SU-DHL-6 (cell line): ENCODE results near the gene CCDC86.

Experiments used
- H2AFZ ChIP-seq: fragments of 200-600 bp; sonication (generic); 2 replicates; pipeline ENCODE4 v1.6.1; 2014; ENCODE audit warnings: low read depth, mild to moderate bottlenecking, moderate library complexity, mixed read lengths, antibody characterized with exemption, low read length; ENCODE audit not compliant: severe bottlenecking
- H3F3A ChIP-seq: fragments of 200-600 bp; shearing (Covaris generic); 2 replicates; pipeline ENCODE4 v1.6.0; 2016; ENCODE audit warnings: antibody characterized with exemption, mild to moderate bottlenecking; ENCODE audit not compliant: insufficient read depth
- H3K27ac ChIP-seq: fragments of 200-600 bp; sonication (generic); 2 replicates; pipeline ENCODE4 v1.5.1; 2016; ENCODE audit warnings: low read depth, mild to moderate bottlenecking, low read length, moderate library complexity, mixed read lengths
- H3K27me3 ChIP-seq: fragments of 200-600 bp; sonication (generic), shearing (Covaris generic); 2 replicates; pipeline ENCODE4 v1.6.0; 2014; ENCODE audit warnings: mild to moderate bottlenecking, low read length
- H3K36me3 ChIP-seq: fragments of 200-600 bp; sonication (generic); 2 replicates; pipeline ENCODE4 v1.6.1; 2014; ENCODE audit warnings: mild to moderate bottlenecking, low read length, mixed read lengths
- H3K4me2 ChIP-seq: fragments of 300-600, 200-600 bp; shearing (Covaris generic), sonication (generic); 2 replicates; pipeline ENCODE4 v1.6.0; 2014; ENCODE audit warnings: low read length, low read depth, mild to moderate bottlenecking; ENCODE audit not compliant: poor library complexity, severe bottlenecking
- H3K4me3 ChIP-seq: fragments of 200-600 bp; sonication (generic); 2 replicates; pipeline ENCODE4 v1.5.1; 2014; ENCODE audit warnings: antibody characterized with exemption, low read length, mild to moderate bottlenecking, mixed read lengths; ENCODE audit not compliant: insufficient read depth, poor library complexity, severe bottlenecking
- H3K79me2 ChIP-seq: fragments of 200-600 bp; sonication (generic); 2 replicates; pipeline ENCODE4 v1.6.1; 2014; ENCODE audit warnings: mild to moderate bottlenecking, low read length, moderate library complexity; ENCODE audit not compliant: insufficient read depth
- H3K9ac ChIP-seq: fragments of 200-600 bp; sonication (generic); 2 replicates; pipeline ENCODE4 v1.7.0; 2014; ENCODE audit warnings: mild to moderate bottlenecking, low read length
- H3K9me2 ChIP-seq: fragments of 200-600 bp; sonication (generic); replicated peaks from 2 replicates; pipeline ENCODE4 v1.6.1; 2014; ENCODE audit warnings: low read length; ENCODE audit not compliant: insufficient read depth
- H3K9me3 ChIP-seq: fragments of 200-600 bp; sonication (generic); 2 replicates; pipeline ENCODE4 v1.6.1; 2014; ENCODE audit warnings: low read length, mixed read lengths; ENCODE audit not compliant: insufficient read depth
- H4K20me1 ChIP-seq: fragments of 200-600 bp; sonication (generic); 2 replicates; pipeline ENCODE4 v1.6.1; 2014; ENCODE audit warnings: low read depth, mild to moderate bottlenecking, antibody characterized with exemption, low read length, moderate library complexity, mixed read lengths
- CTCF ChIP-seq: fragments of 200-600 bp; sonication (generic); IDR thresholded peaks from one replicate; pipeline ENCODE4 v1.5.1; 2017; ENCODE audit warnings: antibody characterized with exemption, mild to moderate bottlenecking, low read length, moderate library complexity; ENCODE audit not compliant: insufficient read depth, poor library complexity, severe bottlenecking
- EZH2phosphoT487 ChIP-seq: fragments of 200-600 bp; sonication (generic), shearing (Covaris generic); conservative IDR thresholded peaks from 2 replicates; pipeline ENCODE4 v1.6.1; 2018; ENCODE audit warnings: mild to moderate bottlenecking, antibody characterized with exemption, low read length, moderate library complexity, mixed read lengths

CCDC86 gene

GRCh38 chr11:60870276-60870675 is 28.4 kb downstream of the CCDC86 start:
- H3K9ac ChIP-seq: no peak overlapping the region
- no peak overlapping the region for H3K4me2 ChIP-seq
- TF ChIP-seq CTCF: no peak
- no peak for TF ChIP-seq EZH2phosphoT487
- H3K27ac ChIP-seq: no peak overlapping the region
- H3K9me2 ChIP-seq: no peaks in the 10 kb centered on the region
- no peak overlapping the region for H2AFZ ChIP-seq
- no peak overlapping the region for H3K4me3 ChIP-seq
- no peaks in the 10 kb centered on the region for H3K36me3 ChIP-seq
- H3K27me3 ChIP-seq: no peaks in the 10 kb centered on the region
- no peaks in the 10 kb centered on the region for H3K79me2 ChIP-seq
- no peaks in the 10 kb centered on the region for H3F3A ChIP-seq
- H4K20me1 ChIP-seq: no peaks in the 10 kb centered on the region
- no peaks in the 10 kb centered on the region for H3K9me3 ChIP-seq

- H3F3A ChIP-seq: no peaks in the 10 kb centered on the region
- H3K4me3 ChIP-seq: no peak overlapping the region
- no peak overlapping the region for H2AFZ ChIP-seq
- no peak for TF ChIP-seq EZH2phosphoT487
- no peak overlapping the region for H3K4me2 ChIP-seq
- H3K9ac ChIP-seq: no peak overlapping the region
- no peaks in the 10 kb centered on the region for H3K79me2 ChIP-seq
- no peak overlapping the region for H3K27ac ChIP-seq
- H3K27me3 ChIP-seq: no peaks in the 10 kb centered on the region
- H3K9me3 ChIP-seq: no peaks in the 10 kb centered on the region
- H3K9me2 ChIP-seq: no peaks in the 10 kb centered on the region
- no peaks in the 10 kb centered on the region for H3K36me3 ChIP-seq
- no peaks in the 10 kb centered on the region for H4K20me1 ChIP-seq
Observed at GRCh38 chr11:60870733-60871377, 28.9 kb downstream of the CCDC86 start.

- no peaks in the 10 kb centered on the region for H3K9me3 ChIP-seq
- H3K27ac ChIP-seq: no peak overlapping the region
- H3K9ac ChIP-seq: no peak overlapping the region
- no peak overlapping the region for H3K4me2 ChIP-seq
- H3K79me2 ChIP-seq: no peaks in the 10 kb centered on the region
- no peaks in the 10 kb centered on the region for H3K9me2 ChIP-seq
- TF ChIP-seq EZH2phosphoT487: no peak
- H3K4me3 ChIP-seq: no peak overlapping the region
- no peaks in the 10 kb centered on the region for H3K36me3 ChIP-seq
- no peaks in the 10 kb centered on the region for H4K20me1 ChIP-seq
- H3K27me3 ChIP-seq: no peaks in the 10 kb centered on the region
- no peak overlapping the region for H2AFZ ChIP-seq
- no peaks in the 10 kb centered on the region for H3F3A ChIP-seq
Observed at GRCh38 chr11:60871378-60872061, 29.6 kb downstream of the CCDC86 start.

DNA sequence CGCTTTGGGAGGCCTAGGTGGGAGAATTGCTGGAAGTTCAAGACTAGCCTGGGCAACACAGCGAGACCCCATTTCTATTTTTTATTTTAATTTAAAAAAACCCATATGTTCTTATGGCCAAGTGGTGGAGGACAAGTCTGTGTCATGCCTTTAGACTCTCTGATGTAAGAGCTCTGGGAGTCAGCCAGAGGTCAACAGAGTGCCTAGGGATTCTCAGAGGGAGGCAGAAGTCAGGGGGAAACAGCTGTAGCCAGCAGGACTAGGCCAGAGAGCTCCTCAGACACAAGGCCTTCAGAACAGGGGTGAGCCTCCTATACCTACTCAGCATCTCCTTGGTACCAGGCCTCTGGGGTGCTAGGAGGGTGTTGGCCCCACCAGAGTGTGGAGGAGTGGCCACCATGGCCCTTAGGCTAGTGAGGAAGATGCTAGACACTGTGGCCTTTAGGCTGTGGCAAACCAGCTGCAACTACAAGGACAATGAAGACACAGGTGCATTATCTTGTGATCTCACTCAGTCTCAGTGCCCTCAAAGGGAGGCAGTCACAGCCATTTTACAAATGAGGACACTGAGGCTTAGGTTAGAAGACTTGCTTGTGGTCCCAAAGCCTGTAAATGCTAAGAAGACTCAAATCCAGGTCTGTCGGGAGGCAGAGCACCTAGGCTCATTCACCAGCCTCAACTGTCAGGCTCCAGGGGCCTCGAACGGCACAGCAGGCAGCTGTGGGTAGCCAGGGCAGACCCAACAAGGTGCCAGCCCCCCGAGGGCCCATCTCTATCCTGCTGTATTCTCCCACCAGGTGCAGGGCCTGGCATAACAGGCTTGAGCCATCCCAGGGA is 30.4 kb downstream of the CCDC86 start:
- Histone ChIP-seq H3F3A (no peaks in the 10 kb centered on the region), H3K9ac (no peak overlapping the region), H3K27ac (no peak overlapping the region), H4K20me1 (no peaks in the 10 kb centered on the region), H3K27me3 (no peaks in the 10 kb centered on the region), H3K9me3 (no peaks in the 10 kb centered on the region), H3K36me3 (no peaks in the 10 kb centered on the region), H3K9me2 (no peaks in the 10 kb centered on the region), H2AFZ (no peak overlapping the region), H3K79me2 (no peaks in the 10 kb centered on the region), H3K4me2 (no peak overlapping the region), H3K4me3 (no peak overlapping the region)
- TF ChIP-seq CTCF: no peak
- no peak for TF ChIP-seq EZH2phosphoT487
